Breast epithelium (tissue), 4 donors: Measurements from ENCODE around the gene KYNU. TPM values are rescaled to one million over a fixed set of nuclear protein-coding genes. Genes with fewer than 3 reads are reported as not detected.

Experiments used
- DNase-seq, 2 donors: peaks; one replicate each; pipeline ENCODE4 v3.0.0-alpha.2; 2019; ENCODE audit warnings: low spot score in 2 of 2
- H3K27ac ChIP-seq, 2 donors: fragments of 200-600 bp; sonication (generic) in 1 of 2; one replicate each; pipeline ENCODE4 v1.5.1; 2016 to 2019; ENCODE audit warnings: mild to moderate bottlenecking in 1 of 2
- H3K27me3 ChIP-seq, 2 donors: fragments of 200-600 bp; sonication (generic) in 1 of 2; one replicate each; pipeline versions ENCODE4 v1.5.1 to v1.6.0; 2017 to 2019; ENCODE audit warnings: control low read depth in 1 of 2, mild to moderate bottlenecking in 1 of 2
- H3K36me3 ChIP-seq: fragments of 200-600 bp; one replicate; pipeline ENCODE4 v1.5.1; 2019
- H3K4me1 ChIP-seq, 2 donors: fragments of 200-600 bp; sonication (generic); one replicate each; pipeline ENCODE4 v1.5.1; 2016 to 2019; ENCODE audit warnings: control low read depth in 1 of 2
- H3K4me3 ChIP-seq, 3 donors: fragments of 200-600 bp; sonication (generic); 1 replicate in 2 of 3; 2 replicates in 1 of 3; pipeline ENCODE4 v1.5.1; 2016 to 2019; ENCODE audit warnings: mild to moderate bottlenecking in 3 of 3, moderate library complexity in 2 of 3
- H3K9me3 ChIP-seq, 2 donors: fragments of 200-600 bp; sonication (generic) in 1 of 2; one replicate each; pipeline ENCODE4 v1.5.1; 2016 to 2019; ENCODE audit warnings: control low read depth in 1 of 2
- POLR2A ChIP-seq: fragments of 450-650 bp; IDR thresholded peaks from one replicate; pipeline ENCODE4 v1.6.1; 2016; ENCODE audit warnings: antibody characterized with exemption, mild to moderate bottlenecking, moderate library complexity
- POLR2AphosphoS5 ChIP-seq, 3 donors: sonication (generic); formaldehyde crosslinking; IDR thresholded peaks; one replicate each; pipeline ENCODE4 v1.6.1; 2017; ENCODE audit warnings: antibody characterized with exemption in 3 of 3
- intact Hi-C: fragments of 100-400 bp; cut with DNase I; formaldehyde crosslinking; loops from one replicate; pipeline ENCODE4 v1.15.1; 2023; ENCODE audit warnings: low total_unique reads
- total RNA-seq, 3 donors: library from RNA; depleted of rRNA; stranded (reverse); fragments of >200 nt; gene quantifications; one replicate each; pipeline ENCODE4 v1.1.0, GENCODE V29; 2016
- TF ChIP-seq, protein P1 (sequence below), 3 donors: fragments of 450-650 bp; IDR thresholded peaks; one replicate each; pipeline ENCODE4 v1.5.1; 2016 to 2017; ENCODE audit warnings: antibody characterized with exemption in 3 of 3, mild to moderate bottlenecking in 3 of 3, moderate library complexity in 3 of 3

Gene KYNU
- total RNA-seq, 3 donors from 2014 or later = 6.9 to 13.1 (median 11.7) TPM

DNA sequence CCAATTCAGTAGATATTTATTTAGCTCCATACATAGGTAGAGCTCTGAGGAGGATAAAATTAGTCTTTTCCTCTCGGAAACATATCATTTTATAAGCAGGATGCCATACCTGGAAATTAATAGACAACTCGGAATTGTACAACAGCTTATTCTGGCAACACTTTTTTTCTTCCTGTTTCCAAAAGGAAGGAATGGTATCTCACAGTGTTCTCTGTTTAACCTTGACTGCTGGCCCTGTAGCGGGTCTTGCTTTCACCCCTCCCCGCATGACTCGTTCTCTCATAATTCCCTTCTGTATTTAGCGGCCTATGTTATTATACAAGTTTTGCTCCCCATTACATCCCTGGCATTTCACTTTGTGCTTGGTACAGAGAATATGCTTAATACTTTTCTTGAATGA lies 2.5 kb upstream of the KYNU start:
- DNase-seq = no peak
- Histone ChIP-seq H3K36me3 (no peaks in the 10 kb centered on the region), H3K4me1 (no peaks in the 10 kb centered on the region), H3K9me3 (no peaks in the 10 kb centered on the region), H3K27me3 (no peaks in the 10 kb centered on the region), H3K4me3 (no peak overlapping the region), H3K27ac (peak overlapping the region; percentile 33 to 83)
- intact Hi-C loops = no loop called here
- TF ChIP-seq POLR2AphosphoS5 (IDR thresholded peaks at IDR 0.05) (no peak), POLR2A (no peak)
- TF ChIP-seq, protein P1, sequence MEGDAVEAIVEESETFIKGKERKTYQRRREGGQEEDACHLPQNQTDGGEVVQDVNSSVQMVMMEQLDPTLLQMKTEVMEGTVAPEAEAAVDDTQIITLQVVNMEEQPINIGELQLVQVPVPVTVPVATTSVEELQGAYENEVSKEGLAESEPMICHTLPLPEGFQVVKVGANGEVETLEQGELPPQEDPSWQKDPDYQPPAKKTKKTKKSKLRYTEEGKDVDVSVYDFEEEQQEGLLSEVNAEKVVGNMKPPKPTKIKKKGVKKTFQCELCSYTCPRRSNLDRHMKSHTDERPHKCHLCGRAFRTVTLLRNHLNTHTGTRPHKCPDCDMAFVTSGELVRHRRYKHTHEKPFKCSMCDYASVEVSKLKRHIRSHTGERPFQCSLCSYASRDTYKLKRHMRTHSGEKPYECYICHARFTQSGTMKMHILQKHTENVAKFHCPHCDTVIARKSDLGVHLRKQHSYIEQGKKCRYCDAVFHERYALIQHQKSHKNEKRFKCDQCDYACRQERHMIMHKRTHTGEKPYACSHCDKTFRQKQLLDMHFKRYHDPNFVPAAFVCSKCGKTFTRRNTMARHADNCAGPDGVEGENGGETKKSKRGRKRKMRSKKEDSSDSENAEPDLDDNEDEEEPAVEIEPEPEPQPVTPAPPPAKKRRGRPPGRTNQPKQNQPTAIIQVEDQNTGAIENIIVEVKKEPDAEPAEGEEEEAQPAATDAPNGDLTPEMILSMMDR (IDR thresholded peaks at IDR 0.05) = no peak

DNA sequence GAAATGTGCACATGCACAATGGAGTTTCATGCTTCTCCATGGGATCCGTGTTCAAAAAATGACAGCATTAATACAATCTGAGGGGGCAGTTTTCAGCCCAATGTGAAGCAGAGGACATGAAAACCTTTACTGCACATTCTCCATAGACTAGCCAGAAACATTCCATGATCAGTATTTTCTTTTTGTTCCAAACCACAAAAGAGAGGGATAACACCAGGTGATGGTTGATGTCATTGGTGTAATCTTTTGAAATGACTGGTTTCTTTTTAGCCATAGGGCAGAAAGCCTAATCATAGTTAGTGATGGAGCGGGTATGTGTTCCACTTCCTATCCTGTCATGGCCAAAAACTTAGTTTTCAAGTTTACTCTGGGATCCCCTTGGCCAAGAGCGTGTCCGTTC lies 1.8 kb upstream of the KYNU start:
- H3K4me1 ChIP-seq = no peaks in the 10 kb centered on the region
- H3K27ac ChIP-seq = peak overlapping the region; percentile 33 to 83
- no peaks in the 10 kb centered on the region for H3K36me3 ChIP-seq
- no peaks in the 10 kb centered on the region for H3K27me3 ChIP-seq
- intact Hi-C loops = no loop called here
- TF ChIP-seq POLR2A (no peak), POLR2AphosphoS5 (IDR thresholded peaks at IDR 0.05) (no peak)
- TF ChIP-seq, protein P1 (IDR thresholded peaks at IDR 0.05) = no peak
- no peaks in the 10 kb centered on the region for H3K9me3 ChIP-seq
- no peak for DNase-seq
- H3K4me3 ChIP-seq = no peak overlapping the region

DNA sequence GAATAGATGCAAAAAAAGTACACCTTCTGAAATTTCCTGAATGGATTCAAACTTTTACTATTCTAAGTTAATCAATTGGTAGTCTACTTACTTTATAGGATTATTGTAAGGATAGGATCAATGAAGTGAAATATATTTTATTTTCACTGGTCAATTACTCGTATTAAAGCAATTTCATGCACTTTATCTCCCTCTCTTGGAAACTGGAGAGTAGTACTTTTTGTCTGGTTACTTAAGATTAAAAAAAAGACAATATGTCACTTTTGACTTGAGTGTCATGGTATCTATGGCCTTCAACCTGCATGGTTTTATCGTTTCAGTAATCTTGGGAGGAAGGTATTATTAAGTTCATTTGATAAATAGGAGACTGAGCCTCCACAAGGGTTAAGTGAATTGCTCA lies 1.0 kb upstream of the KYNU start:
- H3K4me3 ChIP-seq = no peak overlapping the region
- intact Hi-C loops = no loop called here
- H3K36me3 ChIP-seq = no peaks in the 10 kb centered on the region
- H3K27me3 ChIP-seq = no peaks in the 10 kb centered on the region
- DNase-seq = no peak
- peak overlapping the region in 1 of 2 donors; percentile 69 for H3K27ac ChIP-seq
- H3K9me3 ChIP-seq = no peaks in the 10 kb centered on the region
- H3K4me1 ChIP-seq = no peaks in the 10 kb centered on the region
- TF ChIP-seq POLR2AphosphoS5 (IDR thresholded peaks at IDR 0.05) (no peak), POLR2A (no peak)
- TF ChIP-seq, protein P1 (IDR thresholded peaks at IDR 0.05) = no peak

DNA sequence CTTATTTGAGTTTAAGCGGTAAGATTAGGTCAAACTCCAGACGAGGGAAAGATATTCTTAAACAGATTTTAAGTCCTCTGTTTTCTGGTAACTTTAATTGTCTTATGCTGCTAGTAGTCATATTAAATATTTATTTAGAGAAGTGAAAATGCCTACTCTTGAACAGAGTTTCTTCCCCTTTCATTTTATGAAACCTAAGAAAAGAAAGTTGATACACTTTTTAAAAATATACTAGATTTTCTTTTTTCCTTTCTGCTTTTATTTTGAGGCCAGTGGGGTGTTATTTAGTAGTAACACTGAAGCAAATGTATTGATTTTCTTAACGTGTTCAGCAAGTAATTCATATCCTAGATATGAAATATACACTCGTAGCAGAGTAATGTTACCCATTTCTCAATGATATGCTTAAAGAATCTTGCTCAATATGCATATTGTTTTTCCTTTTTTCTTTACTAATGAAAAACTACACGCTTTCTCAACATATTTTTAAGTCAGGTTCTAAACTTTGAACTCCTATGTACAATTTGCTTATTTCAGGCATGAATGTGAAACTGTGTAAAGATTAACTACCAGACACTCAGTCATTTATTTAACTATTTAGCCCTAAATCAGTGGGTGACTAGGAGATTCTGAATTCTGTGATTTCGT lies 691 bp downstream of the KYNU start:
- H3K36me3 ChIP-seq = no peaks in the 10 kb centered on the region
- no peaks in the 10 kb centered on the region for H3K9me3 ChIP-seq
- H3K4me3 ChIP-seq = peak overlapping the region; percentile 2 to 20 (median 7)
- DNase-seq = no peak
- TF ChIP-seq POLR2A (no peak), POLR2AphosphoS5 (IDR thresholded peaks at IDR 0.05) (no peak)
- TF ChIP-seq, protein P1 (IDR thresholded peaks at IDR 0.05) = no peak
- no peaks in the 10 kb centered on the region for H3K4me1 ChIP-seq
- peak overlapping the region in 1 of 2 donors; percentile 69 for H3K27ac ChIP-seq
- intact Hi-C loops = no loop called here
- no peaks in the 10 kb centered on the region for H3K27me3 ChIP-seq

DNA sequence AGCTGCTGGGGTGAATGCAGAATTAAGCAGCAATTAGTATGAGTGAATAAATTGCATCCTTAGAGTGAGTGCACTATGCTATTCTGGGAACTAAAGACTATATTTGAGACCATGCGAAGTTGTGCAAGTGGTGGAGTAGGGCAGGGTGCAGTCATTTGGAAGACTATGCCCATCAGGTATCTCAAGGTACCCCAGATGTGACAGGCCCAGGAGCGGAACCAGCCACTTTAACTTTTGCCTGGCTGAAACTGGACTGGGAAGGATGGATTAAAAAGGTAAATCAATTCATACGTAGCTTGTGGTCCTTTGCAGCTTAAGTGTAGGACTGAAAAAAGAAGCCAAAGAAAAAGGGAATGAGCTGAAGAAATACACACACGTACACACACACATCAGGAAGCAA lies 1.7 kb downstream of the KYNU start:
- Histone ChIP-seq H3K27me3 (no peaks in the 10 kb centered on the region), H3K9me3 (no peaks in the 10 kb centered on the region), H3K4me3 (no peak overlapping the region), H3K27ac (no peak overlapping the region), H3K4me1 (no peaks in the 10 kb centered on the region), H3K36me3 (no peaks in the 10 kb centered on the region)
- intact Hi-C loops = no loop called here
- TF ChIP-seq, protein P1 (IDR thresholded peaks at IDR 0.05) = no peak
- TF ChIP-seq POLR2AphosphoS5 (IDR thresholded peaks at IDR 0.05) (no peak), POLR2A (no peak)
- no peak for DNase-seq
